HEK293 (cell line): ENCODE measurements around the gene PSD4.

ENCODE experiments used
- BCL11A ChIP-seq: fragments of 450-650 bp; formaldehyde crosslinking; IDR thresholded peaks from 2 replicates; pipeline ENCODE4 v1.5.1; 2016; ENCODE audit warnings: low read depth, missing biosample characterization, missing genetic modification characterization
- YY2 ChIP-seq: fragments of 450-650 bp; formaldehyde crosslinking; IDR thresholded peaks from 2 replicates; pipeline ENCODE4 v1.5.1; 2016; ENCODE audit warnings: missing biosample characterization, missing genetic modification characterization
- ZNF112 ChIP-seq: fragments of 450-650 bp; formaldehyde crosslinking; IDR thresholded peaks from 2 replicates; pipeline ENCODE4 v1.5.0; 2017; ENCODE audit warnings: missing biosample characterization, missing genetic modification characterization
- ZNF140 ChIP-seq: fragments of 450-650 bp; formaldehyde crosslinking; IDR thresholded peaks from 2 replicates; pipeline ENCODE4 v1.5.1; 2016; ENCODE audit warnings: missing biosample characterization, missing genetic modification characterization
- ZNF2 ChIP-seq: fragments of 450-650 bp; formaldehyde crosslinking; IDR thresholded peaks from 2 replicates; pipeline ENCODE4 v1.5.1; 2016; ENCODE audit warnings: missing biosample characterization, missing genetic modification characterization
- ZNF426 ChIP-seq: fragments of 450-650 bp; formaldehyde crosslinking; IDR thresholded peaks from 2 replicates; pipeline ENCODE4 v1.5.1; 2017; ENCODE audit warnings: missing biosample characterization, missing genetic modification characterization, mild to moderate bottlenecking, inconsistent platforms, moderate library complexity
- TF ChIP-seq, protein P1 (sequence below): fragments of 450-650 bp; formaldehyde crosslinking; IDR thresholded peaks from 2 replicates; pipeline ENCODE4 v1.5.1; 2016; ENCODE audit warnings: missing biosample characterization, missing genetic modification characterization
- TF ChIP-seq, protein P2 (sequence below): fragments of 450-650 bp; formaldehyde crosslinking; optimal IDR thresholded peaks from 2 replicates; pipeline ENCODE3; 2016; ENCODE audit warnings: missing biosample characterization, mild to moderate bottlenecking, missing genetic modification characterization
- TF ChIP-seq, protein P3 (sequence below): IDR thresholded peaks from 2 replicates; pipeline ENCODE4 v1.6.1; 2011; ENCODE audit warnings: mild to moderate bottlenecking, low read depth, low read length, borderline replicate concordance

DNA sequence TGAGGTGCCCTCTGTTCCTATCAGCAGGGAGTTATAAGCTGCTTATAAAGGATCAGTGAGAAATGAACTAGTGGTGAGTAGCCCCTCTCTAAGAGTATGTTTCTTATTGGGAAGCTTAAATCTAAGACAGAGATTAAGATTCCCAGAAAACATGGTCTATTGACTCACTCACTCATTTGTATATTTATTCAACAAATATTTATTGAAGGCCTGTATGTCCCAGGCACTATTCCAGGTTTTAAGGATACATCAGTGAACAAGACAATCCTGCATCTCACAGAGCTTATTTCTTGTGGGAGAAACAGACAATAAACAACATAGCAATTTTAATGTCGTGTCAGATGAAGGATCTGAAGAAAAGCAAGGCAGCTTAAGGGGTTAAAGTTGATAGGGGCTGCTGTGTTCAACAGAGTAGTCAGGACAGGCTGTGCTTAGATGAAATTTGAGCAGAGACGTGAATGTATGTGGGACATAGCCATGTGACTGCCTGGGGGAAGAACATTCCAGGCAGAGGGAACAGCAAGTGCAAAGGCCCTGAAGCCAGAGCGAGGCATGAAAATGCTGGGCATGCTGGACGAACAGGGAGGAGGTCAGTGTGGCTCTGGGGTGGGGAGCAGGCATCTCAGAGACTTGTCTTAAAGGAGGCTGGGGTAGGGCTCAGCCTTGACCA, 14.8 kb upstream of the PSD4 start:
- TF ChIP-seq, protein P1, sequence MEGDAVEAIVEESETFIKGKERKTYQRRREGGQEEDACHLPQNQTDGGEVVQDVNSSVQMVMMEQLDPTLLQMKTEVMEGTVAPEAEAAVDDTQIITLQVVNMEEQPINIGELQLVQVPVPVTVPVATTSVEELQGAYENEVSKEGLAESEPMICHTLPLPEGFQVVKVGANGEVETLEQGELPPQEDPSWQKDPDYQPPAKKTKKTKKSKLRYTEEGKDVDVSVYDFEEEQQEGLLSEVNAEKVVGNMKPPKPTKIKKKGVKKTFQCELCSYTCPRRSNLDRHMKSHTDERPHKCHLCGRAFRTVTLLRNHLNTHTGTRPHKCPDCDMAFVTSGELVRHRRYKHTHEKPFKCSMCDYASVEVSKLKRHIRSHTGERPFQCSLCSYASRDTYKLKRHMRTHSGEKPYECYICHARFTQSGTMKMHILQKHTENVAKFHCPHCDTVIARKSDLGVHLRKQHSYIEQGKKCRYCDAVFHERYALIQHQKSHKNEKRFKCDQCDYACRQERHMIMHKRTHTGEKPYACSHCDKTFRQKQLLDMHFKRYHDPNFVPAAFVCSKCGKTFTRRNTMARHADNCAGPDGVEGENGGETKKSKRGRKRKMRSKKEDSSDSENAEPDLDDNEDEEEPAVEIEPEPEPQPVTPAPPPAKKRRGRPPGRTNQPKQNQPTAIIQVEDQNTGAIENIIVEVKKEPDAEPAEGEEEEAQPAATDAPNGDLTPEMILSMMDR, result no peak
- TF ChIP-seq ZNF426 (tag by site-specific recombination) (no peak), ZNF2 (tag by site-specific recombination) (no peak), BCL11A (tag by site-specific recombination) (no peak), ZNF140 (tag by site-specific recombination) (no peak), YY2 (tag by site-specific recombination) (no peak), ZNF112 (tag by site-specific recombination) (no peak)
- TF ChIP-seq, protein P2, sequence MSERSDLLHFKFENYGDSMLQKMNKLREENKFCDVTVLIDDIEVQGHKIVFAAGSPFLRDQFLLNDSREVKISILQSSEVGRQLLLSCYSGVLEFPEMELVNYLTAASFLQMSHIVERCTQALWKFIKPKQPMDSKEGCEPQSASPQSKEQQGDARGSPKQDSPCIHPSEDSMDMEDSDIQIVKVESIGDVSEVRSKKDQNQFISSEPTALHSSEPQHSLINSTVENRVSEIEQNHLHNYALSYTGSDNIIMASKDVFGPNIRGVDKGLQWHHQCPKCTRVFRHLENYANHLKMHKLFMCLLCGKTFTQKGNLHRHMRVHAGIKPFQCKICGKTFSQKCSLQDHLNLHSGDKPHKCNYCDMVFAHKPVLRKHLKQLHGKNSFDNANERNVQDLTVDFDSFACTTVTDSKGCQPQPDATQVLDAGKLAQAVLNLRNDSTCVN (tag by site-specific recombination), result no peak
- TF ChIP-seq, protein P3, sequence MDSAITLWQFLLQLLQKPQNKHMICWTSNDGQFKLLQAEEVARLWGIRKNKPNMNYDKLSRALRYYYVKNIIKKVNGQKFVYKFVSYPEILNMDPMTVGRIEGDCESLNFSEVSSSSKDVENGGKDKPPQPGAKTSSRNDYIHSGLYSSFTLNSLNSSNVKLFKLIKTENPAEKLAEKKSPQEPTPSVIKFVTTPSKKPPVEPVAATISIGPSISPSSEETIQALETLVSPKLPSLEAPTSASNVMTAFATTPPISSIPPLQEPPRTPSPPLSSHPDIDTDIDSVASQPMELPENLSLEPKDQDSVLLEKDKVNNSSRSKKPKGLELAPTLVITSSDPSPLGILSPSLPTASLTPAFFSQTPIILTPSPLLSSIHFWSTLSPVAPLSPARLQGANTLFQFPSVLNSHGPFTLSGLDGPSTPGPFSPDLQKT, result no peak
